Measurements from ENCODE around the gene TMUB2.
"Not testable (repeated sequence)": the region's sequence is repeated elsewhere in the genome, so short reads cannot be mapped to it uniquely, and the experiment has no call there.

TMUB2 gene

GRCh38 chr17:44219108-44219615, 32.4 kb downstream of the TMUB2 start:
- DNase-seq (ENCODE audit: low read depth) = peak; percentile 60

DNA sequence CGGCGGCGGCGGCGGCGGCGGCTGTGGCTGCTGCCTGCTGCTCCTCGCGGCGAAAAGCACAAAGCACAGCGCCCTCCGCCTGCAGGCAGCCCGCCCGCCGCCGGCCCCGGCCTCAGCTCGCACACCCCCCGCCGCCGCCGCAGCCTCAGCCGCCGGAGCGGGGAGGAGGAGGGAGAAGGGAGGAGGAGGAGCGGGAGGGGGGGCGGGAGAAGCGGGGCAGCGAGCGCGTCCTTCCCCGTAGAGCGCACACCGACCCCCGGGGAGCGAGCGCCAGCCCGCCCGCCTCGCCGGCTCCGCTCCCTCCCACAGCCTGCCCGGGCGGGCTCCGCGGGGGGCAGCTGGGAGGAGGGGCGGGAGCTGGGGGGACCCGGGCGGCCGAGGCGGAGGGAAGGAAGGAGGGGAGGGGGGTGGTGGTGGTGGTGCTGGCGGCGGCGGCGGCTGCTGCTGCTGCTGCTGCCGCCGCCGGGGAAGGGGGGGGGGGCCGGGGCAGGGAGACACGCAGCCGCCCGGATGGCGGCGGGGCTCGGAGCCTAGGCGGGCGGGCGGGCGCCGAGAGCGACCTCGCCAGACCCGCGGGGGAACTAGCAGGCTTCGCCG, 32.9 kb downstream of the TMUB2 start, which contains the start of gene UBTF:
UBTF (minus strand) TSS at position 60 of the 597 bp plus-strand sequence. CDS start 1,446 bp downstream, outside the sequence.
- DNase-seq (ENCODE audit: low read depth) = peak; percentile 65

DNA sequence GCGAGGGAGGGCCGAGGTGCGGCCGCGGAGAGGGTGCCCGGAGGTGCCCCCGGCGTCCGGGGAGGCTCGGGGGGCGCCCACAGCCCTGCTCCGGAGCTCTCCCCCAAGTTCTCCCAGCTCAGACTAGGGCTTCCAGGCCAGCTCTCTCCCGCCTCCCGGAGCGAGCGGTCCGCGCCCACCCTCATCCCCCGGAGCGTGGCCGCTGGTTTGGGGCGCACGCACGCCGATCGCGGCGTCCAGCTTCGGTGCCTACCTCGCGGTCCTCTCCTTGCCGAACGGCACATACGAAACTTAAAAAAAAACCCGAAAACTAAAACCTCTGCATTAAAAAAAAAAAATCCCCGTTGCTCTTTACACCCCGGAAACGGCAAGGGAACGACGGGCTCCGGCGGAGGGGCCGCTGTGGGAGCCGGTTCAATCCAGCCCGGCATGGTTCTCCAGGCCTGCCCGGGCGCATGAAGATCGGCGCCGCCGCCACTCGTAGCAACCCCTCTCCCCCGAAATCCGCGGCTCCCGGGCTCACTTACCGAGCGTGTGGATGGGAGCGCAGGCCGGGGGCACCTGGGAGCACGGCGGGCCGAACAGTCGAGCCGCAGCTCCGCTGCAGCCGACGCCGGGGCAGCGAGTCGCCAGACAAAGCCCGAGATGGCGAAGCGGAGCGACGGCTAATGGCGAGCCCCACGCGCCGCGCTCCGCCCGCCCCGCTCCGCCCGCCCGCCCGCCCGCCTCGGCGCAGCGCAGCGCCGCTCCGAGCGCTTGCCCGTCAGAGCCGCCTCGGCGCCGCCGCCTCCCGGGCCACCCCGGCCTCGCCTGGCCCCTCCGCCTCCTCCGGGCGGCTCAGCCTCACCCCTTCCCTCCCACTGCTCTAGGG, 33.7 kb downstream of the TMUB2 start:
- peak; percentile 50 for DNase-seq (ENCODE audit: low read depth)

- peak; percentile 53 for DNase-seq (ENCODE audit: low read depth)
Measured at GRCh38 chr17:44221084-44221861, 34.5 kb downstream of the TMUB2 start.

DNA sequence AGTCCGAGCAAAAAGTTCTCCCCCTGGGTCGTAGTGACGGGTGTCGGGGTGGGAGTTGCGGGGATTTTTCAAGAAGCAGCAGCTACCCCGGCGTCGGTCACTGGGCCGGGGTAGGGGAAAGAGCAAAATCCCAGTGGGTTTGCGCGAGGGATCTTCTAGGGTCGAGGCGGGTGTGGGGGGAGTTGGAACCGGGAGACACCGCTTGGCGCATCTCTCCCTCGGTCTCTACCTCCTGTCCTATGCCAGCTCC, 35.0 kb downstream of the TMUB2 start:
- no peak for DNase-seq (ENCODE audit: low read depth)

GRCh38 chr17:44222112-44222869, 35.5 kb downstream of the TMUB2 start:
- no peak for DNase-seq (ENCODE audit: low read depth)

DNA sequence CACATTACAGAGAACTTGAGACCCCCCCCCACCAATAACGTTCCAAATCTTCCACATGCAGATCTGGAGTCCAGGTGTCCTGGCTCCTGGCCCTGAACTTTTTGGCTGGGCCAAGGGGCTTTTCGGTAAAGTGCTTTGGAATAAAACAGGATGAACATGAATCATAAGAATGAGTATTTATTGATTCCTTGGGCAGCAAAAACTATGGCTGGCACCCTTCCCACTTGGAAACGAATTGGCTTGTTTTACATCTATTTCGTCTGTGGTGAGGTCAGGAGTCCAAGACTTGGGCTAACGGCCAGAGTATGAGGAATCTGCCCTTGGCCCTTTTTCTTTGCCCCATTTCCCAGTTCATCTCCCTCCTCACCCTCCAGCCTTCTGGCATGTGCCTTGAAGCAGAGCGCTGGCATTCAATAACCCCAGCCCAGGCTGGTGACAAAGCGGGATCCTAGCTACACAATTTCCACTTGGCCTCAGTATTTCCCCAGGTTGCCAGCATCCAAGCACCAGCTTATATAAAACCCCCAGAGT, 36.8 kb downstream of the TMUB2 start:
- DNase-seq (ENCODE audit: low read depth) = no peak

- no peak for DNase-seq (ENCODE audit: low read depth)
Measured at GRCh38 chr17:44229090-44229489, 42.3 kb downstream of the TMUB2 start.

DNA sequence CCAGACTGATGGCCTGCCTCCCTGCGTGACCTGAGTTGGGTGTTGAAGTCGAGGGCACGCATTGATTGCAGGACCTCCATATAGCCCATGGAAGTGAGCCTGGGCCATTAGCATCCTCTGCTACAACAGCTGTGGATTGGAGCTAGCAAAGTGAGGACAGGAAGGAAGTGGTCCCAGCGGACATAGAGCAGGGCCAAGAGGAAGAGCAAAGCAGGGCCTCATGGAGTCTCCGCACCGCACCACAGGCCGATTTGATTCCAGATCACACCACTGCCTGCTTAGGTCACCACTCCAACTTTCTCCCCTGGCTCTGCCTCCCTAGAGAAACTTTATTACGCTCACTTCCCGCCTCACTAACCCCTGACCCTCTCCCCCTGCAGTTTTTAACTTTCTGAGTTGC, 43.4 kb downstream of the TMUB2 start:
- no peak for DNase-seq (ENCODE audit: low read depth)

DNA sequence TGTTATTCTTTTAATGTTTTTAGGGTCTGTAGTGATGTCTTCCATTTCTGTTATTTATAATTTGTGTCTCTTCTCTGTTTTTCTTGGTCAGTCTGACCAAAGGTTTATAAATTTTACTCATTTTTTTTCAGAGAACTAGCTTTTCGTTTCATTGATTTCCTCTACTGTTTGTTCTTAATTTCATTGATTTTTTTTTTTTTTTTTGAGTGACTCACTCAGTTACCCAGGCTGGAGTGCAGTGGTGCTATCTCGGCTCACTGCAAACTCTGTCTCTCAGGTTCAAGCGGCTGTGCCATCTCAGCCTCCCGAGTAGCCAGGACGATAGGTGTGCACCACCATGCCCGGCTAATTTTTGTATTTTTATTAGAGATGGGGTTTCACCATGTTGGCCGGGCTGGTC, 45.3 kb downstream of the TMUB2 start:
- no peak for DNase-seq (ENCODE audit: low read depth)

DNA sequence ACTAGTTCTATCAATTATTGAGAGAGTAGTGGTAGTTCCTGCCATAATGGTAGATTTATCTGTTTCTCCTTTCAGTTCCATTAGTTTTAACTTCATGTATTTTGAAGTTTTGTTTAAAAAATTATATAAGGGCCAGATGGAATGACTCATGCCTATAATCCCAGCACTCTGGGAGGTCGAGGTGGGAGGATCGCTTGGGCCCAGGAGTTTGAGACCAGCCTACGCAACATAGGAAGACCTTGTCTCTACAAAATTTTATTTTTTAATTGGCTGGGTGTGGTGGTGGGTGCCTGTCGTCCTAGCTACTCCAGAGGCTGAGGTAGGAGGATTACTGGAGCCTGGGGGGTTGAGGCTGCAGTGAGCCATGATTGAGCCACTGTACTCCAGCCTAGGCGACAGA, 46.8 kb downstream of the TMUB2 start:
- no peak for DNase-seq (ENCODE audit: low read depth)

DNA sequence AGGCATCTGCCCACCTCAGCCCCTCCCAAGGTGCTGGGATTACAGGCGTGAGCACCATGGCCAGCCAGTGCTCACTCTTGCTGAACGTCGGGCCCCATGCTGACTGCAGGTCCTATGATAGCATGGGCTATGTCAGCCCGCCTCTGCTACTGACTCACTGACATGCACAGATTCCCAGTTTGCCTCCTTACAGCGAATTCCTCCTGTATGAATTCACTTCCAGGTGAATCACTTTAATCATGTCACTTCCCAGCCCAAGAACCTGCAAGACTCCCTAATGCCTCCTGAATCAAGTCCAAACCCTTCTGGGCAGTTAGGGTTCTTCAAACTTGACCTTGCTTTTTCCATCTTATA, 48.8 kb downstream of the TMUB2 start:
- no peak for DNase-seq (ENCODE audit: low read depth)

GRCh38 chr17:44236444-44236991, 49.7 kb downstream of the TMUB2 start:
- DNase-seq (ENCODE audit: low read depth) = no peak

DNA sequence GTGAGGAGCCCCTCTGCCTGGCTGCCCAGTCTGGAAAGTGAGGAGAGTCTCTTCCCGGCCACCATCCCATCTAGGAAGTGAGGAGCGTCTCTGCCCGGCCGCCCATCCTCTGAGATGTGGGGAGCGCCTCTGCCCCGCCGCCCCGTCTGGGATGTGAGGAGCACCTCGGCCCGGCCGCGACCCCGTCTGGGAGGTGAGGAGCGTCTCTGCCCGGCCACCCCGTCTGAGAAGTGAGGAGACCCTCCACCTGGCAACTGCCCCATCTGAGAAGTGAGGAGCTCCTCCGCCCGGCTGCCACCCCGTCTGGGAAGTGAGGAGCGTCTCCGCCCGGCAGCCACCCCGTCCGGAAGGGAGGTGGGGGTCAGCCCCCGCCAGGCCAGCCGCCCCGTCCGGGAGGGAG, 51.1 kb downstream of the TMUB2 start:
- DNase-seq (ENCODE audit: low read depth) = not testable (repeated sequence)

GRCh38 chr17:44241106-44241624, 54.4 kb downstream of the TMUB2 start:
- no peak for DNase-seq (ENCODE audit: low read depth)
